Retinal pigment epithelial cell (primary cell): ENCODE results near the gene UBE2R2.
A peak's percentile ranks its signal among the peaks of the same experiment; 100 is the strongest.
"Not testable (repeated sequence)": the region's sequence is repeated elsewhere in the genome, so short reads cannot be mapped to it uniquely, and the experiment has no call there.

ENCODE experiments used
- DNase-seq: peaks from one replicate; pipeline ENCODE4 v3.0.0-alpha.2; 2010; ENCODE audit warnings: low read depth
- H3K4me3 ChIP-seq: 2 replicates; pipeline ENCODE4 v1.5.1; 2011; ENCODE audit warnings: mild to moderate bottlenecking, low read length, control low read depth, moderate library complexity
- CTCF ChIP-seq: conservative IDR thresholded peaks from 2 replicates; pipeline ENCODE4 v1.5.1; 2011; ENCODE audit warnings: low read depth, low read length, control low read depth, inconsistent platforms

The UBE2R2 gene

GRCh38 chr9:33816327-33817252 lies at the start of gene UBE2R2:
UBE2R2 (plus strand) TSS chr9:33817160; CDS start chr9:33817758, 598 bp downstream.
- TF ChIP-seq CTCF: no peak
- DNase-seq: peak; percentile 59
- peak within 1 kb of the TSS; percentile 93 for H3K4me3 ChIP-seq

GRCh38 chr9:33770156-33770880 lies 46.6 kb upstream of the UBE2R2 start:
- DNase-seq, H3K4me3 ChIP-seq: not testable (repeated sequence)

GRCh38 chr9:33773135-33773534 lies 43.8 kb upstream of the UBE2R2 start:
- not testable (repeated sequence) for DNase-seq, H3K4me3 ChIP-seq

GRCh38 chr9:33774074-33774659 lies 42.8 kb upstream of the UBE2R2 start:
- not testable (repeated sequence) for DNase-seq

GRCh38 chr9:33776578-33776977 lies 40.4 kb upstream of the UBE2R2 start:
- TF ChIP-seq CTCF: no peak
- H3K4me3 ChIP-seq: no peak overlapping the region

More at GRCh38 chr9:33774074-33774659, 42.8 kb upstream of the UBE2R2 start:
- H3K4me3 ChIP-seq: not testable (repeated sequence)

GRCh38 chr9:33778700-33779351 lies 38.1 kb upstream of the UBE2R2 start:
- H3K4me3 ChIP-seq: no peak overlapping the region
- no peak for DNase-seq
- peak; percentile 87 for TF ChIP-seq CTCF

More at GRCh38 chr9:33776578-33776977, 40.4 kb upstream of the UBE2R2 start:
- no peak for DNase-seq

GRCh38 chr9:33780276-33780675 lies 36.7 kb upstream of the UBE2R2 start:
- no peak for TF ChIP-seq CTCF
- H3K4me3 ChIP-seq: no peak overlapping the region
- DNase-seq: no peak

- no peak for DNase-seq
- TF ChIP-seq CTCF: no peak
- no peak overlapping the region for H3K4me3 ChIP-seq
Measured at GRCh38 chr9:33781736-33782135, 35.2 kb upstream of the UBE2R2 start.
